ENCODE measurements around the gene ACACA. TPM values are rescaled to one million over a fixed set of nuclear protein-coding genes. Genes with fewer than 3 reads are reported as not detected.

ACACA gene
- total and polyA plus RNA-seq, 2 donors (not counting 3 experiments of a cell fraction or from before 2014, with no cell fraction given) = 55.3 to 124 TPM

- Histone ChIP-seq H3K27ac (ENCODE audit: insufficient read depth, low read depth, low read length) (no peak overlapping the region), H4K20me1 (replicated peaks; ENCODE audit: control insufficient read depth, extremely low read depth, insufficient read depth, low read length) (no peaks in the 10 kb centered on the region), H3K9me1 (replicated peaks; ENCODE audit: control insufficient read depth, extremely low read depth, insufficient read depth, low read length) (no peaks in the 10 kb centered on the region), H3K4me2 (ENCODE audit: insufficient read depth, low read length) (no peak overlapping the region), H2AFZ (ENCODE audit: low read depth, low read length) (no peak overlapping the region), H3K4me1 (ENCODE audit: control insufficient read depth, extremely low read depth, insufficient read depth, low read length) (no peaks in the 10 kb centered on the region), H3K9ac (replicated peaks; ENCODE audit: extremely low read depth, insufficient read depth, low read length) (no peak overlapping the region), H3K36me3 (ENCODE audit: control insufficient read depth in 2 of 2, extremely low read depth in 1 of 2, insufficient read depth in 2 of 2, low read length in 2 of 2) (peaks cover 0 to 16% of the 10 kb centered on the region in 2 experiments), H3K27me3 (ENCODE audit: control insufficient read depth in 2 of 2, insufficient read depth in 2 of 2, low read length in 2 of 2) (no peaks in the 10 kb centered on the region), H3K79me2 (ENCODE audit: control insufficient read depth, insufficient read depth, low read length) (no peaks in the 10 kb centered on the region), H3K9me3 (replicated peaks; ENCODE audit: control insufficient read depth, insufficient read depth, low read length) (no peaks in the 10 kb centered on the region), H3K4me3 (replicated peaks in 1 of 3; ENCODE audit: insufficient read depth in 1 of 3, low read depth in 1 of 3, low read length in 3 of 3) (no peak overlapping the region)
- POLR2A ChIA-PET = no interaction called here
- TF ChIP-seq GATA2 (IDR thresholded peaks at IDR 0.05; ENCODE audit: insufficient read depth, insufficient read length, low read depth, low read length) (no peak), JUN (IDR thresholded peaks at IDR 0.05; ENCODE audit: borderline replicate concordance, insufficient read depth, insufficient read length, low read depth) (no peak), POLR2A (IDR thresholded peaks at IDR 0.05; ENCODE audit: low read depth, low read length) (no peak), MAX (IDR thresholded peaks at IDR 0.05; ENCODE audit: insufficient read depth, insufficient read length) (no peak), FOS (IDR thresholded peaks at IDR 0.05; ENCODE audit: borderline replicate concordance, insufficient read depth, low read length) (no peak), CTCF (IDR thresholded peaks at IDR 0.05; ENCODE audit: extremely low read depth in 1 of 2, insufficient read depth in 1 of 2, low read depth in 1 of 2, low read length in 2 of 2) (no peak), EZH2 (IDR thresholded peaks at IDR 0.05; ENCODE audit: borderline replicate concordance, low read depth, low read length, severe bottlenecking) (no peak), MYC (IDR thresholded peaks at IDR 0.05; ENCODE audit: low read depth, low read length) (no peak), POLR2AphosphoS5 (IDR thresholded peaks at IDR 0.05; ENCODE audit: insufficient read depth, low read depth, low read length) (no peak)
- peak; percentile 16 for DNase-seq (ENCODE audit: low read depth, low spot score)
- intact Hi-C loops (cut with micrococcal nuclease) = no loop called here
- dilution Hi-C loops (cut with MboI; ENCODE audit: extremely low pct_ligation_motif_present, low sequenced_read_pairs) = no loop called here
- no TSS peak for BruUV-seq (replicated peaks)
- no peak for FAIRE-seq
- CTCF ChIA-PET = no interaction called here
Observed at GRCh38 chr17:37219876-37220606, 186.6 kb downstream of the ACACA start.

Data from endothelial cell of umbilical vein (primary cell).